ENCODE measurements around the gene FAM174C.

DNA sequence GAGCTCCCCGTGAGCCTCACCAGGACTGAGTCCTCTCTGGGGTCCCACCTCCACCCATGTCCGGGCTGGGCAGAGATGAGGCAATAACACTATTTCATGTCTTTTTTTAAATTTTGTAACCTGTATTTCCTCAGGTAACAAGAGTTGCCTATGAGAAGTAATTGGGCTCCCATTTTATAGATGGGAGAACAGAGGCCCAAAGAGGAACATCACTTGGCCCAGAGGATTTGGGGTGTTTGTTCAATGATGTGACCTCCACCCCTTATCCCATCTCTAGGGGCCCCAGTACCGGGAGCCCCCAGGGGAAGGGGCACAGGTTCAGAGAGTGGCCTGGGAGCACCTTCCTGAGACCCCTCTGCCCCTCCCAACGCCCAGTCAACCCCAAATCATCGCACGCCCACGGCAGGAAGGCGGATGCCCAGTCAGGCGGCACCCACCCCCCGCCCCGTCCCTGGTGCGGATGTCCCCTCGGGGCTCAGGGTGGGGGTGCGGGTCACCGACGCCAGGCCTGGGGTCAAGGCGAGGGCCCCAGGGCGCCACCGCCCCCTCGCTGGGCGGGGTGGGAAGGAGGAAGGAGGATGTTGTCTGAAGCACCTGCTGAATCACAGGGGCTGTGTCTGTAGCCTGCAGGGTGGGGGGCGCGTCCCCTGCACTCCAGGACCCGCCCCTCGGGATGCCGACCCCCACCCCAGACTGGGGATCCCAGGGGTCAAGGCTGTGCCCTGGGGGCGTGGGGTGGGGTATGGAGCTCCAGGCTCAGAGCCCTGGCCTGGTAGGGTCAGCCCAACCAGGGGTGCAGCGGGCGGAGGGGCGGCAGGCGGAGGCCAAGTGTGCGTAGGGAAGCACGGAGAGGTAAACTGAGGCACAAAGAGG is 15.2 kb upstream of the FAM174C start:
- no peak for TF ChIP-seq EZH2phosphoT487 (IDR thresholded peaks at IDR 0.05; ENCODE audit: low read depth)
- TF ChIP-seq CTCF (IDR thresholded peaks at IDR 0.05; ENCODE audit: low read depth, low read length): no peak

Data from OCI-LY3 (cell line).